K562 treated with DMSO at 1 percent for 24 hours (cell line): ENCODE measurements around the gene CMTM4. TPM values are rescaled to one million over a fixed set of nuclear protein-coding genes. Genes with fewer than 3 reads are reported as not detected.

ENCODE experiments used
- total RNA-seq: library from RNA; unstranded; fragments of 300-600 nt; gene quantifications from 2 replicates; pipeline ENCODE4 v1.2.3, GENCODE V29; 2022; ENCODE audit warnings: low read depth; ENCODE audit not compliant: insufficient read depth

Gene CMTM4
- total RNA-seq = 17.1 and 19.1 TPM in 2 replicates

GRCh38 chr16:66696669-66697630, at the start of gene CMTM4:
Gene CMTM4 (minus strand): TSS chr16:66696743. CDS start chr16:66696525, 218 bp downstream.

GRCh38 chr16:66604376-66605176, 92.0 kb downstream of the CMTM4 start, which contains the start of gene CMTM3:
Gene CMTM3 (plus strand): TSS chr16:66604704. CDS start chr16:66604806, 102 bp downstream.

GRCh38 chr16:66578651-66579531, 117.7 kb downstream of the CMTM4 start, which contains the start of gene CMTM2:
Gene CMTM2 (plus strand): TSS chr16:66579463. CDS start chr16:66579608, 145 bp downstream.

GRCh38 chr16:66566051-66566901, 130.3 kb downstream of the CMTM4 start, which contains the start of gene CMTM1:
Gene CMTM1 (plus strand): TSS chr16:66566439. CDS start chr16:66566514, 75 bp downstream.

Other genes with a start within 250 kb of the CMTM4 start
- 9.3 and 9.5 TPM in 2 replicates for gene TK2, start 146.6 kb downstream of the CMTM4 start, total RNA-seq
- 163 and 191 TPM in 2 replicates for gene CKLF, start 144.2 kb downstream of the CMTM4 start, total RNA-seq
- gene CMTM1, start 130.3 kb downstream of the CMTM4 start, total RNA-seq = 5.9 and 6.3 TPM in 2 replicates
- not detected in 2 replicates for gene CMTM2, start 117.3 kb downstream of the CMTM4 start, total RNA-seq
- 82.9 and 86.4 TPM in 2 replicates for gene CMTM3, start 92.0 kb downstream of the CMTM4 start, total RNA-seq
- gene DYNC1LI2, start 54.9 kb upstream of the CMTM4 start, total RNA-seq = 21.9 and 24.1 TPM in 2 replicates
- gene TERB1, start 104.8 kb upstream of the CMTM4 start, total RNA-seq = not detected in 2 replicates
- 53.3 and 63.5 TPM in 2 replicates for gene NAE1, start 134.2 kb upstream of the CMTM4 start, total RNA-seq
- not detected in 2 replicates for gene CA7, start 147.7 kb upstream of the CMTM4 start, total RNA-seq
- gene PDP2, start 183.8 kb upstream of the CMTM4 start, total RNA-seq = 6.1 and 7.6 TPM in 2 replicates
- not detected in 2 replicates for gene CDH16, start 222.1 kb upstream of the CMTM4 start, total RNA-seq
- 8.4 and 10.3 TPM in 2 replicates for gene RRAD, start 228.8 kb upstream of the CMTM4 start, total RNA-seq
- gene CIAO2B, start 237.7 kb upstream of the CMTM4 start, total RNA-seq = 267 and 312 TPM in 2 replicates
- gene CES2, start 238.8 kb upstream of the CMTM4 start, total RNA-seq = 28.3 and 28.7 TPM in 2 replicates